IMR-90 (cell line): Measurements from ENCODE around the gene MX1. TPM values are rescaled to one million over a fixed set of nuclear protein-coding genes. Genes with fewer than 3 reads are reported as not detected.

Source experiments
- ATAC-seq: fragments of 200-7000 bp; cut with Tn5 transposase; 2 replicates; pipeline ENCODE4 v1.9.1; 2020; ENCODE audit warnings: low read depth, mild to moderate bottlenecking, moderate library complexity
- BruUV-seq: library from RNA; stranded (reverse); fragments of 400-500 nt; replicated peaks from 2 replicates; lab custom pipeline; 2021; lab: Mats Ljungman, UMichigan
- CTCF ChIA-PET: fragments of 300-600 bp; formaldehyde crosslinking; extraction: SDS; loops from one replicate; lab custom pipeline; 2021; ENCODE audit warnings: antibody characterized with exemption; lab: Yijun Ruan, JAX
- POLR2A ChIA-PET: fragments of 300-600 bp; sonication (Branson Sonifier 250); formaldehyde crosslinking; loops from one replicate; lab custom pipeline; 2022; ENCODE audit warnings: antibody characterized with exemption; ENCODE audit not compliant: unreplicated experiment; lab: Charles Lee
- DNase-seq: peaks from one replicate; pipeline ENCODE4 v3.0.0; 2013
- H2AFZ ChIP-seq: replicated peaks from 2 replicates; pipeline ENCODE3; 2013; ENCODE audit warnings: low read length, mild to moderate bottlenecking; ENCODE audit not compliant: poor library complexity
- H2AK5ac ChIP-seq: 2 replicates; pipeline ENCODE4 v1.6.1; 2013; ENCODE audit warnings: low read depth, low read length, inconsistent platforms
- H2AK9ac ChIP-seq: replicated peaks from 2 replicates; pipeline ENCODE3; 2013; ENCODE audit warnings: mild to moderate bottlenecking, low read depth, low read length, moderate library complexity; ENCODE audit not compliant: poor library complexity
- H2BK120ac ChIP-seq: 2 replicates; pipeline ENCODE4 v1.6.1; 2013; ENCODE audit warnings: low read depth, low read length, inconsistent platforms
- H2BK15ac ChIP-seq: 3 replicates; pipeline ENCODE4 v1.6.1; 2013; ENCODE audit warnings: low read depth, low read length, inconsistent platforms
- H2BK20ac ChIP-seq: 2 replicates; pipeline ENCODE4 v1.6.1; 2013; ENCODE audit warnings: low read depth, mild to moderate bottlenecking, inconsistent platforms, low read length, moderate library complexity
- H2BK5ac ChIP-seq: 2 replicates; pipeline ENCODE4 v1.6.1; 2013; ENCODE audit warnings: mild to moderate bottlenecking, low read depth, low read length, inconsistent platforms; ENCODE audit not compliant: poor library complexity, severe bottlenecking
- H3K14ac ChIP-seq: replicated peaks from 2 replicates; pipeline ENCODE4 v1.6.1; 2013; ENCODE audit warnings: low read depth, low read length, inconsistent platforms
- H3K18ac ChIP-seq: 2 replicates; pipeline ENCODE4 v1.6.1; 2013; ENCODE audit warnings: low read depth, low read length, control low read depth
- H3K23ac ChIP-seq: 2 replicates; pipeline ENCODE4 v1.6.1; 2013; ENCODE audit warnings: low read depth, low read length, inconsistent platforms
- H3K27ac ChIP-seq: 2 replicates; pipeline ENCODE4 v1.5.1; 2013; ENCODE audit warnings: mild to moderate bottlenecking, control low read depth, low read length; ENCODE audit not compliant: insufficient read depth
- H3K27me3 ChIP-seq: 2 replicates; pipeline ENCODE4 v1.6.1; 2013; ENCODE audit warnings: low read length; ENCODE audit not compliant: control insufficient read depth, insufficient read depth
- H3K36me3 ChIP-seq: 2 replicates; pipeline ENCODE4 v1.6.1; 2013; ENCODE audit warnings: low read length, mixed read lengths; ENCODE audit not compliant: control insufficient read depth, insufficient read depth
- H3K4ac ChIP-seq: 2 replicates; pipeline ENCODE4 v1.6.1; 2013; ENCODE audit warnings: low read depth, low read length, inconsistent platforms
- H3K4me1 ChIP-seq: 2 replicates; pipeline ENCODE4 v1.6.1; 2013; ENCODE audit warnings: low read length, mixed read lengths; ENCODE audit not compliant: control insufficient read depth, insufficient read depth
- H3K4me2 ChIP-seq: 2 replicates; pipeline ENCODE4 v1.6.1; 2013; ENCODE audit warnings: low read depth, mild to moderate bottlenecking, control low read depth, low read length, moderate library complexity
- H3K4me3 ChIP-seq: 2 replicates; pipeline ENCODE4 v1.5.1; 2013; ENCODE audit warnings: low read depth, mild to moderate bottlenecking, control low read depth, low read length, moderate library complexity; ENCODE audit not compliant: insufficient read depth
- H3K56ac ChIP-seq: 2 replicates; pipeline ENCODE4 v1.6.1; 2013; ENCODE audit warnings: low read length, inconsistent platforms; ENCODE audit not compliant: insufficient read depth; ENCODE audit errors: extremely low read depth
- H3K79me1 ChIP-seq, 2 experiments: 2 replicates each; pipeline ENCODE4 v1.6.1; 2013; ENCODE audit warnings: low read length in 2 of 2, inconsistent platforms in 1 of 2, low read depth in 1 of 2
- H3K9ac ChIP-seq: 2 replicates; pipeline ENCODE4 v1.6.1; 2013; ENCODE audit warnings: low read depth, low read length, control low read depth
- H3K9me1 ChIP-seq: 2 replicates; pipeline ENCODE4 v1.6.1; 2013; ENCODE audit warnings: low read length, inconsistent platforms; ENCODE audit not compliant: insufficient read depth
- H3K9me3 ChIP-seq: 2 replicates; pipeline ENCODE4 v1.6.1; 2013; ENCODE audit warnings: low read length; ENCODE audit not compliant: control insufficient read depth, insufficient read depth
- H4K20me1 ChIP-seq: 2 replicates; pipeline ENCODE4 v1.6.1; 2013; ENCODE audit warnings: low read length, inconsistent platforms; ENCODE audit not compliant: insufficient read depth
- H4K5ac ChIP-seq: 2 replicates; pipeline ENCODE4 v1.6.1; 2013; ENCODE audit warnings: mild to moderate bottlenecking, low read depth, low read length, control low read depth
- H4K8ac ChIP-seq, 2 experiments: 2 replicates each; pipeline ENCODE4 v1.6.1; 2013; ENCODE audit warnings: low read depth in 2 of 2, low read length in 2 of 2, control low read depth in 1 of 2, inconsistent platforms in 1 of 2
- H4K91ac ChIP-seq: 2 replicates; pipeline ENCODE4 v1.6.1; 2013; ENCODE audit warnings: low read depth, low read length, inconsistent platforms; ENCODE audit not compliant: insufficient read depth
- CEBPB ChIP-seq: IDR thresholded peaks from 2 replicates; pipeline ENCODE4 v1.6.1; 2012; ENCODE audit warnings: low read depth, low read length, improper control_type of control experiment
- CTCF ChIP-seq: conservative IDR thresholded peaks from 2 replicates; pipeline ENCODE4 v1.5.1; 2012; ENCODE audit warnings: mild to moderate bottlenecking, low read depth, low read length, improper control_type of control experiment
- MAZ ChIP-seq: IDR thresholded peaks from 2 replicates; pipeline ENCODE4 v1.6.1; 2012; ENCODE audit warnings: low read depth, mild to moderate bottlenecking, low read length, improper control_type of control experiment, moderate library complexity, borderline replicate concordance
- POLR2A ChIP-seq: IDR thresholded peaks from 2 replicates; pipeline ENCODE4 v1.6.1; 2012; ENCODE audit warnings: mild to moderate bottlenecking, low read depth, low read length
- WGBS, 2 experiments: methylation state at CpG; one replicate each; pipeline versions ENCODE4 v1.1.5 to v1.1.7; 2013; ENCODE audit warnings: missing lambda C conversion rate in 2 of 2; ENCODE audit not compliant: insufficient read length in 1 of 2; ENCODE audit errors: extremely low coverage in 2 of 2; 5-methylcytosine and 5-hydroxymethylcytosine counted together
- dilution Hi-C: fragments of 300-500 bp; cut with HindIII; formaldehyde crosslinking; loops from one replicate; pipeline ENCODE4 v1.14.3; 2018; ENCODE audit warnings: low sequenced_read_pairs; ENCODE audit not compliant: unreplicated experiment
- in situ Hi-C: fragments of 300-500 bp; cut with MboI; formaldehyde crosslinking; loops from 3 replicates; pipeline ENCODE4 v1.14.3; 2019; ENCODE audit warnings: low sequenced_read_pairs, inconsistent platforms, mixed read lengths
- intact Hi-C: fragments of 100-400 bp; cut with micrococcal nuclease; formaldehyde crosslinking; loops from 2 replicates; pipeline ENCODE4 v1.10.0; 2022
- polyA plus RNA-seq, 3 experiments: library from polyadenylated mRNA; depleted of rRNA; stranded (reverse); fragments of >200 nt; gene quantifications; 2 replicates each; pipeline ENCODE4 v1.2.3, GENCODE V29; 2012; ENCODE audit warnings: low replicate concordance in 1 of 3
- total RNA-seq: library from RNA; depleted of rRNA; stranded (reverse); fragments of >200 nt; gene quantifications from 2 replicates; pipeline ENCODE4 v1.2.3, GENCODE V29; 2012

Gene MX1
- total and polyA plus RNA-seq, 2 of the 4 experiments (the other 2 are of a cell fraction), result 1.0 to 2.5 TPM

GRCh38 chr21:41490330-41490729 is 64.3 kb downstream of the MX1 start:
- TF ChIP-seq POLR2A (no peak), MAZ (no peak), CEBPB (no peak), CTCF (no peak)
- no peak for ATAC-seq
- Histone ChIP-seq H4K8ac (no peak overlapping the region), H2BK15ac (no peak overlapping the region), H3K4me1 (peaks cover 4% of the 10 kb centered on the region; the same call in 1 of the 2 replicates), H3K56ac (no peak overlapping the region), H3K9me1 (no peaks in the 10 kb centered on the region), H3K27ac (no peak overlapping the region), H3K4me3 (no peak overlapping the region), H3K23ac (no peak overlapping the region), H4K91ac (no peak overlapping the region), H3K9ac (no peak overlapping the region), H2AK5ac (no peak overlapping the region), H4K20me1 (no peaks in the 10 kb centered on the region), H2BK120ac (no peak overlapping the region), H2BK20ac (no peak overlapping the region), H2AK9ac (no peak overlapping the region), H3K4ac (no peak overlapping the region), H3K9me3 (no peaks in the 10 kb centered on the region), H3K18ac (no peak overlapping the region), H4K5ac (no peak overlapping the region), H3K4me2 (no peak overlapping the region), H3K36me3 (no peaks in the 10 kb centered on the region), H2BK5ac (no peak overlapping the region), H3K79me1 (no peaks in the 10 kb centered on the region), H3K14ac (no peak overlapping the region), H2AFZ (no peak overlapping the region), H3K27me3 (no peaks in the 10 kb centered on the region; the same call in 1 of the 2 replicates)
- ChIA-PET POLR2A (no interaction called here), CTCF (no interaction called here)
- in situ Hi-C loops (no loop called here), intact Hi-C loops (no loop called here), dilution Hi-C loops (no loop called here)
- 60% methylated on average over 2 of the region's 4 CpGs; no CpG with 5 or more reads in 1 of the 2 experiments for WGBS, 2 experiments
- DNase-seq, result no peak
- no TSS peak for BruUV-seq
